IPS DF 19.7 (cell line): Measurements from ENCODE around the gene ACSM6.
A peak's percentile ranks its signal among the peaks of the same experiment; 100 is the strongest.
"Not testable (repeated sequence)": the region's sequence is repeated elsewhere in the genome, so short reads cannot be mapped to it uniquely, and the experiment has no call there.

Experiments used
- DNase-seq: peaks from one replicate; pipeline ENCODE4 v3.0.0-alpha.2; 2013; ENCODE audit warnings: low read depth, low spot score

Gene ACSM6

GRCh38 chr10:95214793-95215192 is 20.8 kb downstream of the ACSM6 start:
- DNase-seq = no peak

GRCh38 chr10:95217476-95217875 is 23.4 kb downstream of the ACSM6 start:
- no peak for DNase-seq

- DNase-seq = no peak
Observed at GRCh38 chr10:95220539-95220938, 26.5 kb downstream of the ACSM6 start.

- no peak for DNase-seq
Observed at GRCh38 chr10:95221124-95221523, 27.1 kb downstream of the ACSM6 start.

- no peak for DNase-seq
Observed at GRCh38 chr10:95225136-95225535, 31.1 kb downstream of the ACSM6 start.

GRCh38 chr10:95228934-95229723 is 35.1 kb downstream of the ACSM6 start:
- not testable (repeated sequence) for DNase-seq

- peak; percentile 84 for DNase-seq
Observed at GRCh38 chr10:95229724-95230627, 35.9 kb downstream of the ACSM6 start.

GRCh38 chr10:95230677-95231586 is 36.9 kb downstream of the ACSM6 start:
- peak; percentile 82 for DNase-seq

- DNase-seq = no peak
Observed at GRCh38 chr10:95233377-95234034, 39.5 kb downstream of the ACSM6 start.

GRCh38 chr10:95234951-95235350 is 40.9 kb downstream of the ACSM6 start:
- peak; percentile 45 for DNase-seq

GRCh38 chr10:95235676-95236067 is 41.6 kb downstream of the ACSM6 start:
- no peak for DNase-seq

GRCh38 chr10:95236068-95236903 is 42.2 kb downstream of the ACSM6 start:
- no peak for DNase-seq

- DNase-seq = no peak
Observed at GRCh38 chr10:95237376-95238170, 43.5 kb downstream of the ACSM6 start.

GRCh38 chr10:95240096-95240495 is 46.1 kb downstream of the ACSM6 start:
- DNase-seq = not testable (repeated sequence)

GRCh38 chr10:95240811-95241210 is 46.8 kb downstream of the ACSM6 start:
- no peak for DNase-seq

GRCh38 chr10:95241533-95241932 is 47.5 kb downstream of the ACSM6 start:
- DNase-seq = no peak

GRCh38 chr10:95242581-95243317 is 48.7 kb downstream of the ACSM6 start:
- DNase-seq = peak; percentile 52

- no peak for DNase-seq
Observed at GRCh38 chr10:95243318-95243617, 49.2 kb downstream of the ACSM6 start.

- DNase-seq = no peak
Observed at GRCh38 chr10:95244152-95244551, 50.1 kb downstream of the ACSM6 start.
